IMR-90 (cell line): ENCODE measurements around the gene MARCHF3. TPM values are rescaled to one million over a fixed set of nuclear protein-coding genes. Genes with fewer than 3 reads are reported as not detected.

Experiments used
- ATAC-seq: fragments of 200-7000 bp; cut with Tn5 transposase; 2 replicates; pipeline ENCODE4 v1.9.1; 2020; ENCODE audit warnings: low read depth, mild to moderate bottlenecking, moderate library complexity
- BruUV-seq: library from RNA; stranded (reverse); fragments of 400-500 nt; replicated peaks from 2 replicates; lab custom pipeline; 2021; lab: Mats Ljungman, UMichigan
- CTCF ChIA-PET: fragments of 300-600 bp; formaldehyde crosslinking; extraction: SDS; loops from one replicate; lab custom pipeline; 2021; ENCODE audit warnings: antibody characterized with exemption; lab: Yijun Ruan, JAX
- POLR2A ChIA-PET: fragments of 300-600 bp; sonication (Branson Sonifier 250); formaldehyde crosslinking; loops from one replicate; lab custom pipeline; 2022; ENCODE audit warnings: antibody characterized with exemption; ENCODE audit not compliant: unreplicated experiment; lab: Charles Lee
- DNase-seq: peaks from one replicate; pipeline ENCODE4 v3.0.0; 2013
- H2AFZ ChIP-seq: replicated peaks from 2 replicates; pipeline ENCODE3; 2013; ENCODE audit warnings: low read length, mild to moderate bottlenecking; ENCODE audit not compliant: poor library complexity
- H2AK5ac ChIP-seq: 2 replicates; pipeline ENCODE4 v1.6.1; 2013; ENCODE audit warnings: low read depth, low read length, inconsistent platforms
- H2AK9ac ChIP-seq: replicated peaks from 2 replicates; pipeline ENCODE3; 2013; ENCODE audit warnings: mild to moderate bottlenecking, low read depth, low read length, moderate library complexity; ENCODE audit not compliant: poor library complexity
- H2BK120ac ChIP-seq: 2 replicates; pipeline ENCODE4 v1.6.1; 2013; ENCODE audit warnings: low read depth, low read length, inconsistent platforms
- H2BK15ac ChIP-seq: 3 replicates; pipeline ENCODE4 v1.6.1; 2013; ENCODE audit warnings: low read depth, low read length, inconsistent platforms
- H2BK20ac ChIP-seq: 2 replicates; pipeline ENCODE4 v1.6.1; 2013; ENCODE audit warnings: low read depth, mild to moderate bottlenecking, inconsistent platforms, low read length, moderate library complexity
- H2BK5ac ChIP-seq: 2 replicates; pipeline ENCODE4 v1.6.1; 2013; ENCODE audit warnings: mild to moderate bottlenecking, low read depth, low read length, inconsistent platforms; ENCODE audit not compliant: poor library complexity, severe bottlenecking
- H3K14ac ChIP-seq: replicated peaks from 2 replicates; pipeline ENCODE4 v1.6.1; 2013; ENCODE audit warnings: low read depth, low read length, inconsistent platforms
- H3K18ac ChIP-seq: 2 replicates; pipeline ENCODE4 v1.6.1; 2013; ENCODE audit warnings: low read depth, low read length, control low read depth
- H3K23ac ChIP-seq: 2 replicates; pipeline ENCODE4 v1.6.1; 2013; ENCODE audit warnings: low read depth, low read length, inconsistent platforms
- H3K27ac ChIP-seq: 2 replicates; pipeline ENCODE4 v1.5.1; 2013; ENCODE audit warnings: mild to moderate bottlenecking, control low read depth, low read length; ENCODE audit not compliant: insufficient read depth
- H3K27me3 ChIP-seq: 2 replicates; pipeline ENCODE4 v1.6.1; 2013; ENCODE audit warnings: low read length; ENCODE audit not compliant: control insufficient read depth, insufficient read depth
- H3K36me3 ChIP-seq: 2 replicates; pipeline ENCODE4 v1.6.1; 2013; ENCODE audit warnings: low read length, mixed read lengths; ENCODE audit not compliant: control insufficient read depth, insufficient read depth
- H3K4ac ChIP-seq: 2 replicates; pipeline ENCODE4 v1.6.1; 2013; ENCODE audit warnings: low read depth, low read length, inconsistent platforms
- H3K4me1 ChIP-seq: 2 replicates; pipeline ENCODE4 v1.6.1; 2013; ENCODE audit warnings: low read length, mixed read lengths; ENCODE audit not compliant: control insufficient read depth, insufficient read depth
- H3K4me2 ChIP-seq: 2 replicates; pipeline ENCODE4 v1.6.1; 2013; ENCODE audit warnings: low read depth, mild to moderate bottlenecking, control low read depth, low read length, moderate library complexity
- H3K4me3 ChIP-seq: 2 replicates; pipeline ENCODE4 v1.5.1; 2013; ENCODE audit warnings: low read depth, mild to moderate bottlenecking, control low read depth, low read length, moderate library complexity; ENCODE audit not compliant: insufficient read depth
- H3K56ac ChIP-seq: 2 replicates; pipeline ENCODE4 v1.6.1; 2013; ENCODE audit warnings: low read length, inconsistent platforms; ENCODE audit not compliant: insufficient read depth; ENCODE audit errors: extremely low read depth
- H3K79me1 ChIP-seq, 2 experiments: 2 replicates each; pipeline ENCODE4 v1.6.1; 2013; ENCODE audit warnings: low read length in 2 of 2, inconsistent platforms in 1 of 2, low read depth in 1 of 2
- H3K9ac ChIP-seq: 2 replicates; pipeline ENCODE4 v1.6.1; 2013; ENCODE audit warnings: low read depth, low read length, control low read depth
- H3K9me1 ChIP-seq: 2 replicates; pipeline ENCODE4 v1.6.1; 2013; ENCODE audit warnings: low read length, inconsistent platforms; ENCODE audit not compliant: insufficient read depth
- H3K9me3 ChIP-seq: 2 replicates; pipeline ENCODE4 v1.6.1; 2013; ENCODE audit warnings: low read length; ENCODE audit not compliant: control insufficient read depth, insufficient read depth
- H4K20me1 ChIP-seq: 2 replicates; pipeline ENCODE4 v1.6.1; 2013; ENCODE audit warnings: low read length, inconsistent platforms; ENCODE audit not compliant: insufficient read depth
- H4K5ac ChIP-seq: 2 replicates; pipeline ENCODE4 v1.6.1; 2013; ENCODE audit warnings: mild to moderate bottlenecking, low read depth, low read length, control low read depth
- H4K8ac ChIP-seq, 2 experiments: 2 replicates each; pipeline ENCODE4 v1.6.1; 2013; ENCODE audit warnings: low read depth in 2 of 2, low read length in 2 of 2, control low read depth in 1 of 2, inconsistent platforms in 1 of 2
- H4K91ac ChIP-seq: 2 replicates; pipeline ENCODE4 v1.6.1; 2013; ENCODE audit warnings: low read depth, low read length, inconsistent platforms; ENCODE audit not compliant: insufficient read depth
- BHLHE40 ChIP-seq: fragments of 150-350 bp; IDR thresholded peaks from 2 replicates; pipeline ENCODE4 v1.6.1; 2016; ENCODE audit warnings: mild to moderate bottlenecking, low read depth, low read length
- MAZ ChIP-seq: IDR thresholded peaks from 2 replicates; pipeline ENCODE4 v1.6.1; 2012; ENCODE audit warnings: low read depth, mild to moderate bottlenecking, low read length, improper control_type of control experiment, moderate library complexity, borderline replicate concordance
- RCOR1 ChIP-seq: IDR thresholded peaks from 2 replicates; pipeline ENCODE4 v1.6.1; 2012; ENCODE audit warnings: mild to moderate bottlenecking, low read length, improper control_type of control experiment; ENCODE audit not compliant: insufficient replicate concordance
- SMC3 ChIP-seq: fragments of 150-350 bp; IDR thresholded peaks from 2 replicates; pipeline ENCODE4 v1.6.1; 2016; ENCODE audit warnings: low read depth, mild to moderate bottlenecking, antibody characterized with exemption, low read length, moderate library complexity
- WGBS, 2 experiments: methylation state at CpG; one replicate each; pipeline versions ENCODE4 v1.1.5 to v1.1.7; 2013; ENCODE audit warnings: missing lambda C conversion rate in 2 of 2; ENCODE audit not compliant: insufficient read length in 1 of 2; ENCODE audit errors: extremely low coverage in 2 of 2; 5-methylcytosine and 5-hydroxymethylcytosine counted together
- dilution Hi-C: fragments of 300-500 bp; cut with HindIII; formaldehyde crosslinking; loops from one replicate; pipeline ENCODE4 v1.14.3; 2018; ENCODE audit warnings: low sequenced_read_pairs; ENCODE audit not compliant: unreplicated experiment
- in situ Hi-C: fragments of 300-500 bp; cut with MboI; formaldehyde crosslinking; loops from 3 replicates; pipeline ENCODE4 v1.14.3; 2019; ENCODE audit warnings: low sequenced_read_pairs, inconsistent platforms, mixed read lengths
- intact Hi-C: fragments of 100-400 bp; cut with micrococcal nuclease; formaldehyde crosslinking; loops from 2 replicates; pipeline ENCODE4 v1.10.0; 2022
- polyA plus RNA-seq, 3 experiments: library from polyadenylated mRNA; depleted of rRNA; stranded (reverse); fragments of >200 nt; gene quantifications; 2 replicates each; pipeline ENCODE4 v1.2.3, GENCODE V29; 2012; ENCODE audit warnings: low replicate concordance in 1 of 3
- total RNA-seq: library from RNA; depleted of rRNA; stranded (reverse); fragments of >200 nt; gene quantifications from 2 replicates; pipeline ENCODE4 v1.2.3, GENCODE V29; 2012

The MARCHF3 gene
- total and polyA plus RNA-seq, 2 of the 4 experiments (the other 2 are of a cell fraction), result 11.2 to 18.8 TPM

DNA sequence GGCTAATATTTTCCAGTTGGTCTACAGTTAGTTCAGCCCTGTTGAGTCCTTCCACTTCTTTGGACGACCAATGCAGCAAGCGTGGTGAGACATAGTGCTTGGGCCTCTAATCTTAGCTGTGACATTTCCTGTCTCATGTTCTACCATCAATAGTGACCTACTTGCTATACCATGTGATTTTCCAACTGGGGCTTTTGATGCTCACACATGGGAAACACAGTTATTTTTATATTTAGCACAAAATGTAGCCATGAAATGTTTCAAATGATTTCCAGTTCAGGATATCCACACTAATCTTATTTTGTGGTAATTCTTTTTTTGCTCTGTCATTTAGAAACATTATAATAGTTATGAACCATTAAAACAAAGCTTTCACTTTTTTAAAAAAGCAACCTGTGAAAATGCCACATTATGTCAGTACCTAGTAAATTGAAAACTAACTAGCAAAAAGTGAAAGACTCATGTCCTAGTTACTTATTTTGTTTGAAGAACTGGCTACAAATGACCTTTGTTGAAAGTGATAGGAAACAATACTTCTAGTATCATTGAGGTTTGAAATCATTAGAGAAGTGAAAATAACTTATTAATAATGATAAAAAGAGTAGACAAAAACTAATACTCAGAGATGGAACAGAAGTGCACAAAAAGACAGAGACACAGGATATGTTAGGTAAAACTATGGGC lies 18.3 kb downstream of the MARCHF3 start:
- no peak overlapping the region for H3K27ac ChIP-seq
- H3K36me3 ChIP-seq, result no peaks in the 10 kb centered on the region
- intact Hi-C loops, result loop anchor here (1.0 to 2.0 kb wide), 2 partner anchors 15 to 18 kb away; partner anchors contain the start of gene MARCHF3

More for the DNA sequence above, 18.3 kb downstream of the MARCHF3 start:
- ChIA-PET CTCF (interaction anchor here (1.0 to 1.5 kb wide), 2 partner anchors 17 to 99 kb away, joined by 3 read pairs; no protein-coding TSS in a partner anchor), POLR2A (no interaction called here)
- Histone ChIP-seq H3K27me3 (no peaks in the 10 kb centered on the region), H3K4me2 (no peak overlapping the region), H2AK5ac (peak overlapping the region; percentile 74; the same call in 1 of the 2 replicates), H3K9me1 (peaks cover 5% of the 10 kb centered on the region; the same call in 1 of the 2 replicates), H3K23ac (peak overlapping the region; percentile 94; the same call in 1 of the 2 replicates), H2AFZ (no peak overlapping the region), H4K20me1 (no peaks in the 10 kb centered on the region), H2BK120ac (peak overlapping the region; percentile 52), H3K18ac (peak overlapping the region; percentile 57; the same call in 1 of the 2 replicates), H3K9ac (no peak overlapping the region), H2BK20ac (peak overlapping the region; percentile 77), H2AK9ac (no peak overlapping the region), H4K8ac (peak overlapping the region in 1 of 2 experiments; percentile 86; a peak in 2 of 4 replicates), H3K4ac (peak overlapping the region; percentile 75), H3K56ac (no peak overlapping the region), H3K14ac (peak overlapping the region; percentile 68; the same call in 1 of the 2 replicates), H4K5ac (no peak overlapping the region), H3K9me3 (no peaks in the 10 kb centered on the region), H2BK5ac (peak overlapping the region; percentile 21), H2BK15ac (peak overlapping the region; percentile 69; the same call in 1 of the 3 replicates), H3K79me1 (peaks cover 10 to 38% of the 10 kb centered on the region in 2 experiments; a peak in 3 of 4 replicates), H4K91ac (peak overlapping the region; percentile 44; the same call in 1 of the 2 replicates), H3K4me3 (no peak overlapping the region), H3K4me1 (peaks cover 4% of the 10 kb centered on the region; the same call in 1 of the 2 replicates)
- DNase-seq (peak; percentile 20), ATAC-seq (no peak)
- no TSS peak for BruUV-seq
- WGBS, 2 experiments, result no CpG with 5 or more reads among the region's 2 CpGs
- dilution Hi-C loops (no loop called here), in situ Hi-C loops (no loop called here)
- TF ChIP-seq SMC3 (no peak), RCOR1 (no peak), BHLHE40 (no peak), MAZ (no peak)
